OCI-LY7 (cell line): Measurements from ENCODE around the gene BRDT. TPM values are rescaled to one million over a fixed set of nuclear protein-coding genes. Genes with fewer than 3 reads are reported as not detected.

Experiments used
- BruUV-seq: library from RNA; stranded (reverse); fragments of 400-500 nt; replicated peaks from 2 replicates; lab custom pipeline; 2021; lab: Mats Ljungman, UMichigan
- CTCF ChIA-PET: fragments of 300-600 bp; sonication (Branson Sonifier 250); formaldehyde crosslinking; loops from one replicate; lab custom pipeline; 2022; ENCODE audit warnings: antibody characterized with exemption; ENCODE audit not compliant: unreplicated experiment; lab: Charles Lee
- POLR2A ChIA-PET: fragments of 300-600 bp; sonication (Branson Sonifier 250); formaldehyde crosslinking; loops from one replicate; lab custom pipeline; 2022; ENCODE audit warnings: antibody characterized with exemption; lab: Charles Lee
- DNase-seq: peaks from one replicate; pipeline ENCODE4 v3.0.0-alpha.2; 2015; ENCODE audit warnings: low spot score
- H2AFZ ChIP-seq: fragments of 200-600 bp; sonication (generic), shearing (Covaris generic); 2 replicates; pipeline ENCODE4 v1.6.1; 2014; ENCODE audit warnings: mild to moderate bottlenecking, antibody characterized with exemption, low read length, moderate library complexity
- H3K27ac ChIP-seq: fragments of 200-600 bp; sonication (generic); 2 replicates; pipeline ENCODE4 v1.5.1; 2014; ENCODE audit warnings: mixed run types, low read depth, mild to moderate bottlenecking, moderate library complexity, low read length, inconsistent platforms; ENCODE audit not compliant: poor library complexity, severe bottlenecking
- H3K36me3 ChIP-seq: fragments of 200-600 bp; sonication (generic); 2 replicates; pipeline ENCODE4 v1.6.1; 2014; ENCODE audit warnings: mild to moderate bottlenecking, antibody characterized with exemption, low read length, moderate library complexity, mixed read lengths; ENCODE audit not compliant: insufficient read depth
- H3K4me1 ChIP-seq: fragments of 200-600 bp; sonication (generic); 2 replicates; pipeline ENCODE4 v1.5.1; 2014; ENCODE audit warnings: mild to moderate bottlenecking, low read length; ENCODE audit not compliant: insufficient read depth, poor library complexity, severe bottlenecking
- H3K4me2 ChIP-seq: fragments of 200-600 bp; sonication (generic); 2 replicates; pipeline ENCODE4 v1.6.1; 2014; ENCODE audit warnings: mild to moderate bottlenecking, low read length
- H3K4me3 ChIP-seq: fragments of 200-600 bp; sonication (generic); 2 replicates; pipeline ENCODE4 v1.5.1; 2014; ENCODE audit warnings: mild to moderate bottlenecking, low read depth, low read length; ENCODE audit not compliant: poor library complexity, severe bottlenecking
- H3K79me2 ChIP-seq: fragments of 200-600 bp; sonication (generic); 2 replicates; pipeline ENCODE4 v1.6.1; 2016; ENCODE audit warnings: low read depth, mild to moderate bottlenecking, low read length, moderate library complexity, mixed read lengths; ENCODE audit not compliant: insufficient read depth
- H3K9me2 ChIP-seq: fragments of 200-600 bp; sonication (generic); 2 replicates; pipeline ENCODE4 v1.6.1; 2016; ENCODE audit warnings: mild to moderate bottlenecking, low read length, mixed read lengths; ENCODE audit not compliant: insufficient read depth
- H3K9me3 ChIP-seq: fragments of 200-600 bp; sonication (generic); 2 replicates; pipeline ENCODE4 v1.6.1; 2014; ENCODE audit warnings: mild to moderate bottlenecking, mixed run types, low read length, mixed read lengths
- H4K20me1 ChIP-seq: fragments of 200-600 bp; sonication (generic); 2 replicates; pipeline ENCODE4 v1.6.1; 2014; ENCODE audit warnings: mild to moderate bottlenecking, antibody characterized with exemption, low read length, moderate library complexity, mixed read lengths; ENCODE audit not compliant: insufficient read depth
- EZH2phosphoT487 ChIP-seq: fragments of 200-600 bp; sonication (generic); IDR thresholded peaks from 2 replicates; pipeline ENCODE4 v1.6.1; 2018; ENCODE audit warnings: low read depth, borderline replicate concordance, mild to moderate bottlenecking, mixed run types, antibody characterized with exemption, low read length, moderate library complexity, mixed read lengths
- intact Hi-C: fragments of 100-400 bp; cut with micrococcal nuclease; formaldehyde crosslinking; loops from one replicate; pipeline ENCODE4 v1.10.0; 2022; ENCODE audit not compliant: unreplicated experiment
- total RNA-seq, 2 experiments: library from RNA; depleted of rRNA in 1 of 2; stranded (reverse); fragments of >200 nt in 1 of 2; shearing (Covaris generic) in 1 of 2; gene quantifications; 2 replicates each; pipeline ENCODE4 v1.2.3, GENCODE V29; 2014 to 2022
- TF ChIP-seq, protein P1 (sequence below): fragments of 200-600 bp; sonication (generic); conservative IDR thresholded peaks from 2 replicates; pipeline ENCODE4 v1.5.1; 2014; ENCODE audit warnings: mild to moderate bottlenecking, antibody characterized with exemption, low read length, moderate library complexity, mixed read lengths

BRDT gene
- total RNA-seq, 2 experiments from 2014 or later: not detected

DNA sequence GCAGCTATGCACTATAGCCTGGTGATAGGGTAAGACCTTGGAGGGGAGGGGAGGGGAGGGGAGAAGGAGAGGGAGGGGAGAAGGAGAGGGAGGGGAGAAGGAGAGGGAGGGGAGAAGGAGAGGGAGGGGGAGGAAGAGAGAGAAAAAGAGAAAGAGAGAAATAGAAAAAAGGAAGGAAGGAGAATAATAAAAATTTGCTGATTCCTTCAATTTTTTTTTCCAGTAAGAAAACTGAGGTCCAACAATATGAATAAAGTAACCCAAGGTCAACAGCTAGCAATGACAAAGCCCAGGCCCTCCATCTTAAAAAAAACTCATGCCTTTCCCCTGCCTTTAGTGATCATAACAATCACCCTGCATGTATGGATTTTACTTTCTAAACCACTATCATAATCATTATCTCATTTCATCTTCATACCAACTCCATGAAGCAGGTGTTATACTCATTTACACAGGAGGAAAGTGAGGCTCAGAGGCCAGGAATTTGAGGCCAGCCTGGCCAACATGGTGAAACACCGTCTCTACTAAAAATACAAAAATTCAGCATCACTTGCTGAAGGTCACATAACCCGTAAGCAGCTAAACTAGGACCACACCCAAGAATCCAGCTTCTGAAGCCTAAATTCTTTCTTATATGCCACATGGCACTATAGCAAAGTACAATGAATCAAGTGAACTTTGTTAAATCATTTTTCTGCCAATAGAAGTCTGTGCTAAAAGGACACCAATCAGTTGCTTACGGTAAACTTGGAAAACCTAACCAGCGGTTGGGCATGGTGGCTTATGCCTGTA is 23.4 kb upstream of the BRDT start:
- Histone ChIP-seq H3K79me2 (no peaks in the 10 kb centered on the region), H3K36me3 (no peaks in the 10 kb centered on the region), H3K4me2 (no peak overlapping the region), H3K9me3 (no peaks in the 10 kb centered on the region), H3K4me3 (no peak overlapping the region), H3K4me1 (no peaks in the 10 kb centered on the region), H3K27ac (no peak overlapping the region), H2AFZ (no peak overlapping the region), H3K9me2 (no peaks in the 10 kb centered on the region), H4K20me1 (no peaks in the 10 kb centered on the region)
- intact Hi-C loops: loop anchor here (5.0 to 10.0 kb wide), 2 partner anchors 414 to 521 kb away; partner anchors contain the start of gene HFM1
- BruUV-seq: no TSS peak
- CTCF ChIA-PET: no interaction called here
- no peak for TF ChIP-seq EZH2phosphoT487
- TF ChIP-seq, protein P1, sequence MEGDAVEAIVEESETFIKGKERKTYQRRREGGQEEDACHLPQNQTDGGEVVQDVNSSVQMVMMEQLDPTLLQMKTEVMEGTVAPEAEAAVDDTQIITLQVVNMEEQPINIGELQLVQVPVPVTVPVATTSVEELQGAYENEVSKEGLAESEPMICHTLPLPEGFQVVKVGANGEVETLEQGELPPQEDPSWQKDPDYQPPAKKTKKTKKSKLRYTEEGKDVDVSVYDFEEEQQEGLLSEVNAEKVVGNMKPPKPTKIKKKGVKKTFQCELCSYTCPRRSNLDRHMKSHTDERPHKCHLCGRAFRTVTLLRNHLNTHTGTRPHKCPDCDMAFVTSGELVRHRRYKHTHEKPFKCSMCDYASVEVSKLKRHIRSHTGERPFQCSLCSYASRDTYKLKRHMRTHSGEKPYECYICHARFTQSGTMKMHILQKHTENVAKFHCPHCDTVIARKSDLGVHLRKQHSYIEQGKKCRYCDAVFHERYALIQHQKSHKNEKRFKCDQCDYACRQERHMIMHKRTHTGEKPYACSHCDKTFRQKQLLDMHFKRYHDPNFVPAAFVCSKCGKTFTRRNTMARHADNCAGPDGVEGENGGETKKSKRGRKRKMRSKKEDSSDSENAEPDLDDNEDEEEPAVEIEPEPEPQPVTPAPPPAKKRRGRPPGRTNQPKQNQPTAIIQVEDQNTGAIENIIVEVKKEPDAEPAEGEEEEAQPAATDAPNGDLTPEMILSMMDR: no peak
- POLR2A ChIA-PET: no interaction called here
- no peak for DNase-seq

GRCh38 chr1:91928026-91928425 is 21.2 kb upstream of the BRDT start:
- ChIA-PET CTCF (no interaction called here), POLR2A (no interaction called here)
- H3K4me2 ChIP-seq: no peak overlapping the region
- no peak overlapping the region for H3K27ac ChIP-seq
- no peak overlapping the region for H2AFZ ChIP-seq
- no peak overlapping the region for H3K4me3 ChIP-seq
- no peaks in the 10 kb centered on the region for H3K9me2 ChIP-seq
- TF ChIP-seq, protein P1: no peak
- TF ChIP-seq EZH2phosphoT487: no peak
- no peaks in the 10 kb centered on the region for H4K20me1 ChIP-seq
- no peaks in the 10 kb centered on the region for H3K4me1 ChIP-seq
- no peaks in the 10 kb centered on the region for H3K9me3 ChIP-seq
- intact Hi-C loops: loop anchor here (5.0 to 10.0 kb wide), 2 partner anchors 416 to 523 kb away; partner anchors contain the start of gene HFM1
- DNase-seq: no peak
- BruUV-seq: no TSS peak
- H3K36me3 ChIP-seq: no peaks in the 10 kb centered on the region
- no peaks in the 10 kb centered on the region for H3K79me2 ChIP-seq

DNA sequence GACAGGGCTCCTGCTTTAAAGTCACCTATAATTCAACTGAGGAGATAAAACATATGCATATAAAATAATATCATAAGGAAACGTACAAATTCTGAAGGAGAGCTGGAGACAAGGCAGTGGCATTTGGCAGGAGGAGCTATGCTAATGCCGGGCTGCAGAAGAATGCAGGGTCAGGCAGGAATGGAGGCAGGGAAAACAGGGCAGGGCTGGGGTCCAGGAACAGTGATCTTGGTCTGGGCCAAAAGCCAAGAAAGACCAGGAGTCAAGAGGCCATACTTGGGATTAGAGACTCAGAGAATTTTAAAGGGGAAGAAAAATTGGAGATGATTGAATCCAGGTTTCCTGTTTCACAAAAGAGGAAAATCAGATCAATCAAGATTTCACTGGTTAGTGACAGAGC is 20.0 kb upstream of the BRDT start:
- no peaks in the 10 kb centered on the region for H3K9me2 ChIP-seq
- no peaks in the 10 kb centered on the region for H3K4me1 ChIP-seq
- ChIA-PET CTCF (no interaction called here), POLR2A (interaction anchor here (0.6 kb wide), 1 partner anchor 760 kb away, joined by 4 read pairs; no protein-coding TSS in a partner anchor)
- H3K36me3 ChIP-seq: no peaks in the 10 kb centered on the region
- no peak overlapping the region for H2AFZ ChIP-seq
- no peak overlapping the region for H3K27ac ChIP-seq
- no peaks in the 10 kb centered on the region for H3K9me3 ChIP-seq
- H4K20me1 ChIP-seq: no peaks in the 10 kb centered on the region
- intact Hi-C loops: loop anchor here (5.0 to 10.0 kb wide), 2 partner anchors 417 to 524 kb away; partner anchors contain the start of gene HFM1
- TF ChIP-seq EZH2phosphoT487: no peak
- TF ChIP-seq, protein P1: no peak
- H3K4me2 ChIP-seq: no peak overlapping the region
- no peak for DNase-seq
- no peaks in the 10 kb centered on the region for H3K79me2 ChIP-seq
- BruUV-seq: no TSS peak
- no peak overlapping the region for H3K4me3 ChIP-seq
